ENCODE results near the gene SUPV3L1. TPM values are rescaled to one million over a fixed set of nuclear protein-coding genes. Genes with fewer than 3 reads are reported as not detected.

Gene SUPV3L1
- total and polyA plus RNA-seq, 3 donors from 2014 or later, result 59.2 to 80.4 (median 62.8) TPM

- peaks cover 10% of the 10 kb centered on the region for H3K4me1 ChIP-seq
- no peaks in the 10 kb centered on the region for H3K27me3 ChIP-seq
- no peaks in the 10 kb centered on the region for H3K36me3 ChIP-seq (ENCODE audit: low read depth, missing control alignments)
- DNase-seq, result no peak
- 22 to 23% methylated on average over 1 of the region's 1 CpG for WGBS, 2 donors
- peak overlapping the region; percentile 44 to 64 for H3K27ac ChIP-seq
- no peak overlapping the region for H3K4me3 ChIP-seq
- no peaks in the 10 kb centered on the region for H3K9me3 ChIP-seq
- intact Hi-C loops (cut with DNase I; ENCODE audit: low total_unique reads), result no loop called here
- TF ChIP-seq POLR2A (IDR thresholded peaks at IDR 0.05) (no peak), CTCF (IDR thresholded peaks at IDR 0.05) (no peak)
Observed at GRCh38 chr10:69223028-69223342, 43.0 kb downstream of the SUPV3L1 start.

- H3K9me3 ChIP-seq, result no peaks in the 10 kb centered on the region
- H3K4me3 ChIP-seq, result no peak overlapping the region
- intact Hi-C loops (cut with DNase I; ENCODE audit: low total_unique reads), result no loop called here
- no peaks in the 10 kb centered on the region for H3K27me3 ChIP-seq
- 70 to 72% methylated on average over 8 to 10 of the region's 10 CpGs for WGBS, 2 donors
- H3K4me1 ChIP-seq, result peaks cover 14% of the 10 kb centered on the region
- TF ChIP-seq POLR2A (IDR thresholded peaks at IDR 0.05), result no peak
- TF ChIP-seq CTCF (IDR thresholded peaks at IDR 0.05), result no peak
- no peak overlapping the region for H3K27ac ChIP-seq
- DNase-seq, result no peak
- no peaks in the 10 kb centered on the region for H3K36me3 ChIP-seq (ENCODE audit: low read depth, missing control alignments)
Observed at GRCh38 chr10:69224862-69225657, 45.0 kb downstream of the SUPV3L1 start.

GRCh38 chr10:69225681-69226080 is 45.6 kb downstream of the SUPV3L1 start:
- TF ChIP-seq CTCF (IDR thresholded peaks at IDR 0.05) (no peak), POLR2A (IDR thresholded peaks at IDR 0.05) (no peak)
- peaks cover 14% of the 10 kb centered on the region for H3K4me1 ChIP-seq
- intact Hi-C loops (cut with DNase I; ENCODE audit: low total_unique reads), result no loop called here
- H3K27me3 ChIP-seq, result no peaks in the 10 kb centered on the region
- 88 to 91% methylated on average over 9 to 10 of the region's 10 CpGs for WGBS, 2 donors
- no peaks in the 10 kb centered on the region for H3K9me3 ChIP-seq
- DNase-seq, result no peak
- no peak overlapping the region for H3K4me3 ChIP-seq
- no peak overlapping the region for H3K27ac ChIP-seq
- H3K36me3 ChIP-seq (ENCODE audit: low read depth, missing control alignments), result no peaks in the 10 kb centered on the region

GRCh38 chr10:69226919-69227450 is 47.0 kb downstream of the SUPV3L1 start:
- Histone ChIP-seq H3K27ac (no peak overlapping the region), H3K27me3 (no peaks in the 10 kb centered on the region), H3K4me1 (peaks cover 14% of the 10 kb centered on the region), H3K4me3 (no peak overlapping the region), H3K36me3 (ENCODE audit: low read depth, missing control alignments) (no peaks in the 10 kb centered on the region), H3K9me3 (no peaks in the 10 kb centered on the region)
- no peak for DNase-seq
- TF ChIP-seq POLR2A (IDR thresholded peaks at IDR 0.05), result no peak
- TF ChIP-seq CTCF (IDR thresholded peaks at IDR 0.05), result no peak
- WGBS, 2 donors, result 91 to 94% methylated on average over 11 to 14 of the region's 14 CpGs
- intact Hi-C loops (cut with DNase I; ENCODE audit: low total_unique reads), result no loop called here

GRCh38 chr10:69228151-69228550 is 48.1 kb downstream of the SUPV3L1 start:
- no peak for TF ChIP-seq CTCF (IDR thresholded peaks at IDR 0.05)
- TF ChIP-seq POLR2A (IDR thresholded peaks at IDR 0.05), result no peak
- peaks cover 13% of the 10 kb centered on the region for H3K4me1 ChIP-seq
- no peaks in the 10 kb centered on the region for H3K27me3 ChIP-seq
- DNase-seq, result no peak
- no peaks in the 10 kb centered on the region for H3K9me3 ChIP-seq
- no peak overlapping the region for H3K27ac ChIP-seq
- no peaks in the 10 kb centered on the region for H3K36me3 ChIP-seq (ENCODE audit: low read depth, missing control alignments)
- 88 to 89% methylated on average over 2 of the region's 2 CpGs for WGBS, 2 donors
- H3K4me3 ChIP-seq, result no peak overlapping the region
- intact Hi-C loops (cut with DNase I; ENCODE audit: low total_unique reads), result no loop called here
